Tibial nerve (tissue), 3 donors: ENCODE results near the gene KCNQ4.

Experiments
- POLR2A ChIP-seq, 2 donors: fragments of 450-650 bp; IDR thresholded peaks; one replicate each; pipeline ENCODE4 v1.6.1; 2017; ENCODE audit warnings: antibody characterized with exemption in 2 of 2, mild to moderate bottlenecking in 2 of 2, moderate library complexity in 2 of 2
- TF ChIP-seq, protein P1 (sequence below), 5 experiments: fragments of 200-600 bp in 3 of 5; fragments of 450-650 bp in 2 of 5; sonication (generic) in 3 of 5; IDR thresholded peaks; one replicate each; pipeline ENCODE4 v1.5.1; 2016 to 2019; ENCODE audit warnings: antibody characterized with exemption in 5 of 5, mild to moderate bottlenecking in 3 of 5, moderate library complexity in 2 of 5

DNA sequence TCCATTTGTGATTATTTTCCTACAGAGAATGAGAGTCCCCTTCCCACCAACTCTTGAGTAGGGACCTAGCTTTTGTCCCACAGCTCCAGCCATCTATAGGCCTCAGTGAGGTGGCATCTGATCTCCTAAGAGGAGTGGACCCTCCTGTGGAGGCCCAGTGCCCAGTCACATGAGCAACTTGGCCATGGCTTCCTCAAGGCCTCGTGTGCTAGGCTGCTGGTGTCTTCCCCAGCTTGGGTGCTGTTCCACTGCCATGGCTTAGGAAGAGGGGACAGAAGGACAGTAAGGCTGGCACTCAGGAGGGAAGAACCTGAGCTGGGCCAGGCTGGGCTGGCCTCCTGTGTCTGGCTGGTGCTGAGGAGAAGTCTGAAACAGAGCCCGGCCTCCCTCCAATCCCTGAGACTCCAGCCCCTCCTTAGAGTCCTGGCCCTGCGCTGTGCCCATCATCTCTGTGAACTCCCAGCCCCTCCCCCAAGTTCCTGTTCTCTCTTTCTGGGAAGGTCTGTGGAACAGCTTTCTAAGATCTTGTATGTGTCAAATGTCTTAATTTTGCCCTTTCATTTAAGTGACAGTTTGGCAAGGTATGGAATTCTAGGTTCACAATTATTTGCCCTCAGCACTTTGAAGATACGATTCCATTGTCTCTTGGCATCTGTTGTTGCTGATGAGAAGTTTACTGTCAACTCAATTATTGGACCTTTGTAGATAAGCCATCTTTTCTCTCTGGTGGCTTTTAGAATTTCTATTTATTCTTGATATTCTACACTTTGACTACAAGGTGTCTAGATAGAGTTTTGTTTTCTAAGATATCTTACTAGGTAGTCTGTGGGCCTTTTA is 7.1 kb upstream of the KCNQ4 start:
- TF ChIP-seq, protein P1, sequence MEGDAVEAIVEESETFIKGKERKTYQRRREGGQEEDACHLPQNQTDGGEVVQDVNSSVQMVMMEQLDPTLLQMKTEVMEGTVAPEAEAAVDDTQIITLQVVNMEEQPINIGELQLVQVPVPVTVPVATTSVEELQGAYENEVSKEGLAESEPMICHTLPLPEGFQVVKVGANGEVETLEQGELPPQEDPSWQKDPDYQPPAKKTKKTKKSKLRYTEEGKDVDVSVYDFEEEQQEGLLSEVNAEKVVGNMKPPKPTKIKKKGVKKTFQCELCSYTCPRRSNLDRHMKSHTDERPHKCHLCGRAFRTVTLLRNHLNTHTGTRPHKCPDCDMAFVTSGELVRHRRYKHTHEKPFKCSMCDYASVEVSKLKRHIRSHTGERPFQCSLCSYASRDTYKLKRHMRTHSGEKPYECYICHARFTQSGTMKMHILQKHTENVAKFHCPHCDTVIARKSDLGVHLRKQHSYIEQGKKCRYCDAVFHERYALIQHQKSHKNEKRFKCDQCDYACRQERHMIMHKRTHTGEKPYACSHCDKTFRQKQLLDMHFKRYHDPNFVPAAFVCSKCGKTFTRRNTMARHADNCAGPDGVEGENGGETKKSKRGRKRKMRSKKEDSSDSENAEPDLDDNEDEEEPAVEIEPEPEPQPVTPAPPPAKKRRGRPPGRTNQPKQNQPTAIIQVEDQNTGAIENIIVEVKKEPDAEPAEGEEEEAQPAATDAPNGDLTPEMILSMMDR (IDR thresholded peaks at IDR 0.05): no peak
- no peak for TF ChIP-seq POLR2A (IDR thresholded peaks at IDR 0.05)
